Progenitor cell of endocrine pancreas (in vitro differentiated cells): ENCODE results near the gene HIC1. TPM values are rescaled to one million over a fixed set of nuclear protein-coding genes. Genes with fewer than 3 reads are reported as not detected.

ENCODE experiments used
- DNase-seq: peaks from one replicate; pipeline ENCODE4 v3.0.0; 2021; ENCODE audit warnings: low spot score; ENCODE audit not compliant: unreplicated experiment
- H3K27ac Mint-ChIP-seq: 2 replicates; pipeline ENCODE4 v1.8.0; 2021; ENCODE audit warnings: mild to moderate bottlenecking, moderate library complexity, mixed read lengths
- H3K27me3 Mint-ChIP-seq: 2 replicates; pipeline ENCODE4 v1.8.0; 2021; ENCODE audit warnings: mixed read lengths
- H3K36me3 Mint-ChIP-seq: 2 replicates; pipeline ENCODE4 v1.8.0; 2022; ENCODE audit warnings: mixed read lengths; ENCODE audit not compliant: insufficient read depth
- H3K4me1 Mint-ChIP-seq: 2 replicates; pipeline ENCODE4 v1.8.0; 2021; ENCODE audit warnings: low read depth, mixed read lengths
- H3K4me3 Mint-ChIP-seq: 2 replicates; pipeline ENCODE4 v1.8.0; 2021; ENCODE audit warnings: low read depth, mild to moderate bottlenecking, moderate library complexity, mixed read lengths
- H3K9me3 Mint-ChIP-seq: 2 replicates; pipeline ENCODE4 v1.8.0; 2021; ENCODE audit warnings: low read depth, mixed read lengths
- CTCF ChIP-seq: fragments of 200-600 bp; sonication (generic); IDR thresholded peaks from one replicate; pipeline ENCODE4 v1.5.0; 2021; ENCODE audit warnings: antibody characterized with exemption, mild to moderate bottlenecking; ENCODE audit not compliant: unreplicated experiment
- total RNA-seq: library from RNA; stranded (reverse); gene quantifications from 2 replicates; pipeline ENCODE4 v1.2.1, GENCODE V29; 2021

The HIC1 gene
- total RNA-seq, 1 donor from 2014 or later, result 0.86 TPM

GRCh38 chr17:2068519-2069051, 13.7 kb downstream of the HIC1 start:
- peak overlapping the region; percentile 37 for H3K27ac Mint-ChIP-seq
- TF ChIP-seq CTCF, result no peak
- peaks cover 15% of the 10 kb centered on the region for H3K36me3 Mint-ChIP-seq
- no peak overlapping the region for H3K4me3 Mint-ChIP-seq
- no peaks in the 10 kb centered on the region for H3K27me3 Mint-ChIP-seq
- no peaks in the 10 kb centered on the region for H3K9me3 Mint-ChIP-seq
- DNase-seq, result no peak
- no peaks in the 10 kb centered on the region for H3K4me1 Mint-ChIP-seq

GRCh38 chr17:2070241-2071023, 15.5 kb downstream of the HIC1 start:
- Mint-ChIP-seq H3K4me3 (no peak overlapping the region), H3K36me3 (peaks cover 13% of the 10 kb centered on the region), H3K27ac (no peak overlapping the region), H3K9me3 (no peaks in the 10 kb centered on the region), H3K4me1 (no peaks in the 10 kb centered on the region), H3K27me3 (no peaks in the 10 kb centered on the region)
- DNase-seq, result no peak
- TF ChIP-seq CTCF, result no peak

GRCh38 chr17:2071024-2071385, 16.1 kb downstream of the HIC1 start:
- no peak for TF ChIP-seq CTCF
- peaks cover 12% of the 10 kb centered on the region for H3K36me3 Mint-ChIP-seq
- H3K4me1 Mint-ChIP-seq, result no peaks in the 10 kb centered on the region
- no peaks in the 10 kb centered on the region for H3K27me3 Mint-ChIP-seq
- H3K27ac Mint-ChIP-seq, result no peak overlapping the region
- H3K9me3 Mint-ChIP-seq, result no peaks in the 10 kb centered on the region
- no peak for DNase-seq
- no peak overlapping the region for H3K4me3 Mint-ChIP-seq

DNA sequence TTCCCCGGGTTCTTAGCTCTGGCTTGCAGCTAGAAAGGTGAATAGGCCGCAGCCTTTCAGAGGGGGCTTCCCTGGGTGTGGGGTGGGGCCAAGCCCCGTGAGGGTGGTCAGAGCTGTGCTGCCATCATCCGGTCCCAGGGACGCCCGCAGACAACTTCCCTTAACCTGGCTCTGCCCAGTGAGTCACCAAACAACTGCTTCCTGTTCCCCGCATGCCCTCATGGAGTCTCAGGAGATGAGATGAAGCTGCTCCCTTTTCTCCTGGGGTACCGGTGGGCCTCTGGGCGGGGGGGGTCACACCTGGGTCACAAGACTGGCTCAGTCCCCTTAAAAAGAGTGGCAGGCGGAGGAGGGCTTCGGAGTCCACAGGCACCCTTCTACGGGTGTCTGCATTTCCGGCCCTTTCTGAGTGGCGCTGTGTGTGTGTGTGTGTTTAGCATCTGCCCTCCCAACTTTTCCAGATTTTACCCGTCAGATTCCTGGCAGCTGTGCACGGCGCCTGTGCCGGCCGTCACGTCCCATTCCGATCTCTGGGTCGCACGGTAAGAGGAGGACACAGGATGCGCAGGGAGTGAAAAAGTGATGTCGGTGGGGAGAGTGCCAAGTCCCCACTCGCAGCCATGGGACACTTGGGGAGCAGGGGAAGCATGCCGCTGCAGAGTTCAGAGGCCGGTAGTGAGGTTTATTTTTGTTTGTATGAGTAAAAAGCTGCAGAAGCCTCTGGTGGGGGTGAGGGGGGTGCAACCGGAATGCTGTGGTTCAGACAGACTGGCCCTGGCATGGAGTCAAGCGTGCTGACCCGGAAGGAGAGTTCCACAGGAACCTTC, 16.8 kb downstream of the HIC1 start:
- no peaks in the 10 kb centered on the region for H3K9me3 Mint-ChIP-seq
- DNase-seq, result no peak
- H3K4me3 Mint-ChIP-seq, result no peak overlapping the region
- no peaks in the 10 kb centered on the region for H3K27me3 Mint-ChIP-seq
- H3K27ac Mint-ChIP-seq, result no peak overlapping the region
- H3K4me1 Mint-ChIP-seq, result no peaks in the 10 kb centered on the region
- H3K36me3 Mint-ChIP-seq, result peaks cover 9% of the 10 kb centered on the region
- TF ChIP-seq CTCF, result no peak

DNA sequence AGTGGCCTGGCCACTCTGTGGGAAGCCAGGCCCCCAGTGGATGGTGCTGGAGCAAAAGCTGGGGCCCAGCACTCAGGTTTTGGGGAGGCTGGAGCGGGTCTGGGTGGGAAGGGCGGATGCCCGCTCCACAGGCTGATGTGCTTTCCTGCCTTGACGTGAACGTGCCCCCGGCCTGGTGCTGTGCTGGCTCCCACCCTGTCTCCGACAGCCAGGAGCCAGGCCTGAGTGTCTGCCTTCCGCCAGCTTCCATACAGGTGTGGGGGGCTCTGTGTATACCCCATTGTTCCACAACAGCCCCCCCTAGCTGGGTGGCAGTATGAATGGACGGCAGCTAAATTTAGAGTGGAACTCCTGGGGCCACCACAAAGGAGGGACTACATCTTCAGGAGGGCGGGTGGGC, 20.0 kb downstream of the HIC1 start:
- Mint-ChIP-seq H3K9me3 (no peaks in the 10 kb centered on the region), H3K36me3 (peaks cover 16% of the 10 kb centered on the region), H3K4me1 (no peaks in the 10 kb centered on the region), H3K27me3 (no peaks in the 10 kb centered on the region), H3K4me3 (no peak overlapping the region), H3K27ac (no peak overlapping the region)
- DNase-seq, result no peak
- TF ChIP-seq CTCF, result no peak
